DOHH2 (cell line): ENCODE results near the gene KIAA1614.

Experiments
- H3F3A ChIP-seq: fragments of 200-600 bp; sonication (generic), shearing (Covaris generic); 2 replicates; pipeline ENCODE4 v1.6.0; 2016; ENCODE audit warnings: antibody characterized with exemption, mild to moderate bottlenecking; ENCODE audit not compliant: control insufficient read depth, insufficient read depth
- H3K27ac ChIP-seq: fragments of 200-600 bp; sonication (generic); 2 replicates; pipeline ENCODE4 v1.5.1; 2014; ENCODE audit warnings: low read depth, mild to moderate bottlenecking, low read length, moderate library complexity
- H3K27me3 ChIP-seq: fragments of 200-600 bp; sonication (generic); 2 replicates; pipeline ENCODE4 v1.6.1; 2014; ENCODE audit warnings: mild to moderate bottlenecking, low read length, mixed read lengths; ENCODE audit not compliant: control insufficient read depth
- H3K36me3 ChIP-seq: fragments of 200-600 bp; sonication (generic); 2 replicates; pipeline ENCODE4 v1.6.1; 2014; ENCODE audit warnings: mild to moderate bottlenecking, low read length, moderate library complexity, mixed read lengths; ENCODE audit not compliant: control insufficient read depth
- H3K4me1 ChIP-seq: fragments of 200-600 bp; sonication (generic); 2 replicates; pipeline ENCODE4 v1.6.1; 2014; ENCODE audit warnings: mild to moderate bottlenecking, low read length, mixed read lengths; ENCODE audit not compliant: control insufficient read depth
- H3K4me2 ChIP-seq: fragments of 200-600 bp; sonication (generic); 2 replicates; pipeline ENCODE4 v1.6.0; 2014; ENCODE audit warnings: mild to moderate bottlenecking, low read length, moderate library complexity
- H3K4me3 ChIP-seq: fragments of 200-600 bp; sonication (generic); 2 replicates; pipeline ENCODE4 v1.5.1; 2014; ENCODE audit warnings: mild to moderate bottlenecking, low read length, mixed read lengths
- H3K79me2 ChIP-seq: fragments of 200-600 bp; sonication (generic); 2 replicates; pipeline ENCODE4 v1.6.1; 2014; ENCODE audit warnings: mild to moderate bottlenecking, low read length, mixed read lengths; ENCODE audit not compliant: control insufficient read depth
- H3K9me2 ChIP-seq: fragments of 200-600 bp; sonication (generic); replicated peaks from 2 replicates; pipeline ENCODE4 v1.6.1; 2014; ENCODE audit warnings: mild to moderate bottlenecking, low read length, mixed read lengths; ENCODE audit not compliant: control insufficient read depth
- H3K9me3 ChIP-seq: fragments of 200-600 bp; sonication (generic); 2 replicates; pipeline ENCODE4 v1.6.1; 2014; ENCODE audit warnings: antibody characterized with exemption, low read length, mixed read lengths; ENCODE audit not compliant: control insufficient read depth, insufficient read depth
- H4K20me1 ChIP-seq: fragments of 200-600 bp; sonication (generic); 2 replicates; pipeline ENCODE4 v1.6.0; 2014; ENCODE audit warnings: low read depth, mild to moderate bottlenecking, antibody characterized with exemption, low read length, moderate library complexity; ENCODE audit not compliant: control insufficient read depth, insufficient read depth
- CTCF ChIP-seq: fragments of 200-600 bp; sonication (generic); IDR thresholded peaks from one replicate; pipeline ENCODE4 v1.5.1; 2014; ENCODE audit warnings: antibody characterized with exemption, mild to moderate bottlenecking, low read depth, low read length; ENCODE audit not compliant: poor library complexity, severe bottlenecking
- EZH2phosphoT487 ChIP-seq: fragments of 200-600 bp; sonication (generic); IDR thresholded peaks from 2 replicates; pipeline ENCODE4 v1.6.1; 2017; ENCODE audit warnings: borderline replicate concordance, mild to moderate bottlenecking, antibody characterized with exemption, low read length, moderate library complexity, mixed read lengths

KIAA1614 gene

GRCh38 chr1:180964595-180964994 lies 51.9 kb downstream of the KIAA1614 start:
- no peak overlapping the region for H3K4me3 ChIP-seq
- H3K4me1 ChIP-seq: no peaks in the 10 kb centered on the region
- H3K9me3 ChIP-seq: no peaks in the 10 kb centered on the region
- H3K36me3 ChIP-seq: peaks cover 5% of the 10 kb centered on the region; the same call in 1 of the 2 replicates
- H4K20me1 ChIP-seq: no peaks in the 10 kb centered on the region
- no peak overlapping the region for H3K4me2 ChIP-seq
- TF ChIP-seq CTCF (no peak), EZH2phosphoT487 (no peak)
- no peak overlapping the region for H3K27ac ChIP-seq
- H3K79me2 ChIP-seq: no peaks in the 10 kb centered on the region
- H3K9me2 ChIP-seq: no peaks in the 10 kb centered on the region
- no peaks in the 10 kb centered on the region for H3K27me3 ChIP-seq
- no peaks in the 10 kb centered on the region for H3F3A ChIP-seq

GRCh38 chr1:180966312-180966711 lies 53.6 kb downstream of the KIAA1614 start:
- H3K27ac ChIP-seq: no peak overlapping the region
- TF ChIP-seq EZH2phosphoT487 (no peak), CTCF (no peak)

GRCh38 chr1:180966744-180967536 lies 54.2 kb downstream of the KIAA1614 start:
- H3K36me3 ChIP-seq: peaks cover 6% of the 10 kb centered on the region; the same call in 1 of the 2 replicates
- no peaks in the 10 kb centered on the region for H4K20me1 ChIP-seq
- no peaks in the 10 kb centered on the region for H3K4me1 ChIP-seq

More at GRCh38 chr1:180966312-180966711, 53.6 kb downstream of the KIAA1614 start:
- H3K36me3 ChIP-seq: peaks cover 8% of the 10 kb centered on the region; the same call in 1 of the 2 replicates
- H3F3A ChIP-seq: no peaks in the 10 kb centered on the region
- H3K4me2 ChIP-seq: no peak overlapping the region
- no peaks in the 10 kb centered on the region for H3K9me3 ChIP-seq
- no peaks in the 10 kb centered on the region for H3K27me3 ChIP-seq
- H3K4me3 ChIP-seq: no peak overlapping the region
- H3K9me2 ChIP-seq: no peaks in the 10 kb centered on the region
- no peaks in the 10 kb centered on the region for H3K4me1 ChIP-seq
- H4K20me1 ChIP-seq: no peaks in the 10 kb centered on the region
- H3K79me2 ChIP-seq: no peaks in the 10 kb centered on the region

More at GRCh38 chr1:180966744-180967536, 54.2 kb downstream of the KIAA1614 start:
- H3K9me2 ChIP-seq: no peaks in the 10 kb centered on the region
- no peaks in the 10 kb centered on the region for H3K27me3 ChIP-seq
- H3K9me3 ChIP-seq: no peaks in the 10 kb centered on the region
- H3K4me2 ChIP-seq: no peak overlapping the region
- H3F3A ChIP-seq: no peaks in the 10 kb centered on the region
- no peaks in the 10 kb centered on the region for H3K79me2 ChIP-seq
- TF ChIP-seq CTCF (no peak), EZH2phosphoT487 (no peak)
- H3K27ac ChIP-seq: no peak overlapping the region
- no peak overlapping the region for H3K4me3 ChIP-seq
